HCT116 (cell line): ENCODE results near the gene SLC24A1. TPM values are rescaled to one million over a fixed set of nuclear protein-coding genes. Genes with fewer than 3 reads are reported as not detected.

Experiments
- ATAC-seq: fragments of 200-7000 bp; cut with Tn5 transposase; 2 replicates; pipeline ENCODE4 v1.9.1; 2020; ENCODE audit warnings: mild to moderate bottlenecking, moderate library complexity
- BruUV-seq: library from RNA; stranded (reverse); fragments of 400-500 nt; replicated peaks from 2 replicates; lab custom pipeline; 2021; lab: Mats Ljungman, UMichigan
- CTCF ChIA-PET: fragments of 300-600 bp; sonication (Branson Sonifier 250); formaldehyde crosslinking; loops from one replicate; lab custom pipeline; 2021; ENCODE audit warnings: antibody characterized with exemption; lab: Charles Lee
- POLR2A ChIA-PET: fragments of 300-600, 350-600 bp; sonication (Branson Sonifier 250); formaldehyde crosslinking; loops from one replicate; lab custom pipeline; 2021; ENCODE audit warnings: antibody characterized with exemption; lab: Charles Lee
- RAD21 ChIA-PET, 2 experiments: fragments of 300-600 bp; sonication (Branson Sonifier 250); formaldehyde crosslinking; loops; one replicate each; lab custom pipeline; 2023; ENCODE audit warnings: low total read pairs in 2 of 2; ENCODE audit not compliant: uncharacterized antibody in 2 of 2, unreplicated experiment in 2 of 2, low non-redundant PET in 1 of 2; lab: Charles Lee
- DNase-seq: peaks from one replicate; pipeline ENCODE4 v3.0.0-alpha.2; 2010; ENCODE audit warnings: low read depth, low spot score
- H2AFZ ChIP-seq: fragments of 200-600 bp; shearing (Covaris generic), sonication (generic); 2 replicates; pipeline ENCODE4 v1.6.1; 2017; ENCODE audit warnings: low read depth, mixed run types, mixed read lengths, antibody characterized with exemption, low read length; ENCODE audit not compliant: poor library complexity, severe bottlenecking
- H3K27ac ChIP-seq: 2 replicates; pipeline ENCODE4 v1.5.1; 2012; ENCODE audit warnings: low read depth, low read length
- H3K27me3 ChIP-seq: fragments of 200-600 bp; sonication (generic); 2 replicates; pipeline ENCODE4 v1.6.1; 2016; ENCODE audit warnings: mixed run types, low read length, mixed read lengths; ENCODE audit not compliant: insufficient read depth
- H3K36me3 ChIP-seq, 2 experiments: fragments of 200-500 bp in 1 of 2; fragments of 200-600 bp in 1 of 2; sonication (Bioruptor generic) in 1 of 2; sonication (generic) in 1 of 2; 2 replicates each; pipeline versions ENCODE4 v1.5.1 to v1.6.1; 2014 to 2016; ENCODE audit warnings: low read length in 2 of 2, inconsistent platforms in 1 of 2, mixed read lengths in 1 of 2, mixed run types in 1 of 2; ENCODE audit not compliant: insufficient read depth in 2 of 2, control insufficient read depth in 1 of 2
- H3K4me1 ChIP-seq, 2 experiments: fragments of 200-600 bp in 1 of 2; sonication (generic) in 1 of 2; 2 replicates each; pipeline versions ENCODE4 v1.5.1 to v1.6.1; 2012 to 2017; ENCODE audit warnings: low read length in 2 of 2, inconsistent platforms in 1 of 2, mild to moderate bottlenecking in 1 of 2, mixed read lengths in 1 of 2, mixed run types in 1 of 2, moderate library complexity in 1 of 2; ENCODE audit not compliant: insufficient read depth in 2 of 2, control insufficient read depth in 1 of 2
- H3K4me2 ChIP-seq: fragments of 200-600 bp; sonication (generic); 2 replicates; pipeline ENCODE4 v1.6.1; 2017; ENCODE audit warnings: mixed run types, low read length, mixed read lengths
- H3K4me3 ChIP-seq, 2 experiments: fragments of 200-600 bp in 1 of 2; sonication (generic) in 1 of 2; replicated peaks in 1 of 2; 2 replicates each; pipeline ENCODE4 v1.5.1; 2011 to 2016; ENCODE audit warnings: low read length in 2 of 2, control low read depth in 1 of 2, low read depth in 1 of 2, mild to moderate bottlenecking in 1 of 2, mixed read lengths in 1 of 2, mixed run types in 1 of 2
- H3K79me2 ChIP-seq: fragments of 200-600 bp; sonication (generic); 2 replicates; pipeline ENCODE4 v1.6.1; 2017; ENCODE audit warnings: mild to moderate bottlenecking, mixed run types, low read length, moderate library complexity, mixed read lengths; ENCODE audit not compliant: insufficient read depth
- H3K9ac ChIP-seq: fragments of 200-600 bp; sonication (generic); 2 replicates; pipeline ENCODE4 v1.6.1; 2016; ENCODE audit warnings: low read length, mixed read lengths
- H3K9me2 ChIP-seq: fragments of 200-600 bp; sonication (generic), shearing (Covaris generic); 2 replicates; pipeline ENCODE4 v1.6.1; 2017; ENCODE audit warnings: mixed run types, mild to moderate bottlenecking, moderate library complexity; ENCODE audit not compliant: insufficient read depth
- H3K9me3 ChIP-seq, 2 experiments: fragments of 200-500 bp in 1 of 2; fragments of 200-600 bp in 1 of 2; sonication (Bioruptor generic) in 1 of 2; sonication (generic) in 1 of 2; 2 replicates each; pipeline ENCODE4 v1.6.1; 2014 to 2017; ENCODE audit warnings: low read length in 2 of 2, mixed read lengths in 2 of 2, inconsistent platforms in 1 of 2, low read depth in 1 of 2, mild to moderate bottlenecking in 1 of 2, mixed run types in 1 of 2, moderate library complexity in 1 of 2; ENCODE audit not compliant: control insufficient read depth in 1 of 2, insufficient read depth in 1 of 2
- H4K20me1 ChIP-seq: fragments of 200-600 bp; sonication (generic), shearing (Covaris generic); 2 replicates; pipeline ENCODE4 v1.6.1; 2017; ENCODE audit warnings: mixed run types, mild to moderate bottlenecking, moderate library complexity; ENCODE audit not compliant: insufficient read depth
- CBX3 ChIP-seq: IDR thresholded peaks from 2 replicates; pipeline ENCODE4 v1.6.1; 2012; ENCODE audit warnings: low read depth
- CEBPB ChIP-seq: IDR thresholded peaks from 2 replicates; pipeline ENCODE4 v1.6.1; 2012; ENCODE audit warnings: low read depth
- CTCF ChIP-seq, 3 experiments: fragments of 200-600 bp in 1 of 3; sonication (generic) in 1 of 3; IDR thresholded peaks in 2 of 3; conservative IDR thresholded peaks in 1 of 3; 2 replicates each; pipeline ENCODE4 v1.5.1; 2012 to 2017; ENCODE audit warnings: low read depth in 2 of 3, low read length in 2 of 3, antibody characterized with exemption in 1 of 3, borderline replicate concordance in 1 of 3, control low read depth in 1 of 3, mild to moderate bottlenecking in 1 of 3, mixed read lengths in 1 of 3, mixed run types in 1 of 3, moderate library complexity in 1 of 3; ENCODE audit not compliant: insufficient read depth in 1 of 3
- EGR1 ChIP-seq: IDR thresholded peaks from 2 replicates; pipeline ENCODE4 v1.6.1; 2012; ENCODE audit warnings: low read depth
- ELF1 ChIP-seq: IDR thresholded peaks from 2 replicates; pipeline ENCODE4 v1.6.1; 2012; ENCODE audit warnings: low read depth, borderline replicate concordance
- EZH2 ChIP-seq: fragments of 200-600 bp; sonication (generic); IDR thresholded peaks from 2 replicates; pipeline ENCODE4 v1.6.1; 2017; ENCODE audit warnings: antibody characterized with exemption, mixed run types
- EZH2phosphoT487 ChIP-seq: fragments of 200-600 bp; IDR thresholded peaks from 2 replicates; pipeline ENCODE4 v1.6.1; 2018; ENCODE audit warnings: antibody characterized with exemption, borderline replicate concordance
- JUND ChIP-seq: IDR thresholded peaks from 2 replicates; pipeline ENCODE4 v1.6.1; 2012
- POLR2A ChIP-seq: IDR thresholded peaks from 2 replicates; pipeline ENCODE4 v1.7.0; 2011; ENCODE audit warnings: borderline replicate concordance; ENCODE audit not compliant: insufficient read depth, insufficient read length; ENCODE audit errors: extremely low read depth
- POLR2AphosphoS5 ChIP-seq: IDR thresholded peaks from 2 replicates; pipeline ENCODE4 v1.6.1; 2011; ENCODE audit warnings: mild to moderate bottlenecking, low read depth, low read length, moderate library complexity
- RAD21 ChIP-seq: IDR thresholded peaks from 2 replicates; pipeline ENCODE4 v1.6.1; 2012; ENCODE audit warnings: low read depth, mild to moderate bottlenecking
- SIN3A ChIP-seq: IDR thresholded peaks from 2 replicates; pipeline ENCODE4 v1.6.1; 2012; ENCODE audit warnings: low read depth
- SRF ChIP-seq: IDR thresholded peaks from 2 replicates; pipeline ENCODE4 v1.6.1; 2012; ENCODE audit warnings: low read depth
- TCF7L2 ChIP-seq: IDR thresholded peaks from 2 replicates; pipeline ENCODE4 v1.7.0; 2011; ENCODE audit warnings: borderline replicate concordance, inconsistent platforms; ENCODE audit not compliant: insufficient read depth, insufficient read length; ENCODE audit errors: extremely low read depth
- YY1 ChIP-seq: IDR thresholded peaks from 2 replicates; pipeline ENCODE4 v1.6.1; 2011; ENCODE audit warnings: low read length, low read depth, moderate library complexity, mild to moderate bottlenecking; ENCODE audit not compliant: insufficient replicate concordance; ENCODE audit errors: extremely low read depth
- ZFX ChIP-seq: fragments of 450-650 bp; IDR thresholded peaks from 2 replicates; pipeline ENCODE4 v1.6.1; 2017
- intact Hi-C: fragments of 100-400 bp; cut with micrococcal nuclease; formaldehyde crosslinking; loops from 2 replicates; pipeline ENCODE4 v1.10.0; 2022
- total RNA-seq: library from RNA; stranded (reverse); gene quantifications from one replicate; pipeline ENCODE4 v1.2.1, GENCODE V29; 2021; ENCODE audit not compliant: unreplicated experiment
- TF ChIP-seq, protein P1 (sequence below): IDR thresholded peaks from 2 replicates; pipeline ENCODE4 v1.6.1; 2011; ENCODE audit warnings: mild to moderate bottlenecking, low read length, moderate library complexity; ENCODE audit not compliant: insufficient replicate concordance; ENCODE audit errors: extremely low read depth
- TF ChIP-seq, protein P2 (sequence below): IDR thresholded peaks from 2 replicates; pipeline ENCODE4 v1.6.1; 2012

Gene SLC24A1
- total RNA-seq, 1 experiment from 2014 or later: 15.9 TPM

DNA sequence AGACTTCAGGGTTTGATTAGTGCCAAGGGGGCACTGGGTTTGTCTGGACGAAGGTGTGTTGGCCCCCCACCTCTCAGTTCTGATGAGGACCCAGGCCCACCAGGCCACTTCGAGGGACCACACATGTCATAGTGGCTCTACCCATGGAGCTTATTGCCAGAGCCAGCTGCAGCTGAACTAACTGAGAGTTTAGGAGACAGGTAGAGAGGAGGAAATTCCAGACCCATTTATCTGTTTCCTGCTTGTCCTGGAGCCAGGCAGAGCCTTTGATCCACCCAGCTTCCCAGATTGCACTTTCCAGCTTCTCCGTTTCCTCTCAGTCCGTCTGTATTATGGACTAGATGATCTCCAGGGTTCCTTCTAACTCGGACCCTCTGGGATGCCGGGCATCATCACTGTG lies 20.9 kb downstream of the SLC24A1 start (continued):
- TF ChIP-seq, protein P1, sequence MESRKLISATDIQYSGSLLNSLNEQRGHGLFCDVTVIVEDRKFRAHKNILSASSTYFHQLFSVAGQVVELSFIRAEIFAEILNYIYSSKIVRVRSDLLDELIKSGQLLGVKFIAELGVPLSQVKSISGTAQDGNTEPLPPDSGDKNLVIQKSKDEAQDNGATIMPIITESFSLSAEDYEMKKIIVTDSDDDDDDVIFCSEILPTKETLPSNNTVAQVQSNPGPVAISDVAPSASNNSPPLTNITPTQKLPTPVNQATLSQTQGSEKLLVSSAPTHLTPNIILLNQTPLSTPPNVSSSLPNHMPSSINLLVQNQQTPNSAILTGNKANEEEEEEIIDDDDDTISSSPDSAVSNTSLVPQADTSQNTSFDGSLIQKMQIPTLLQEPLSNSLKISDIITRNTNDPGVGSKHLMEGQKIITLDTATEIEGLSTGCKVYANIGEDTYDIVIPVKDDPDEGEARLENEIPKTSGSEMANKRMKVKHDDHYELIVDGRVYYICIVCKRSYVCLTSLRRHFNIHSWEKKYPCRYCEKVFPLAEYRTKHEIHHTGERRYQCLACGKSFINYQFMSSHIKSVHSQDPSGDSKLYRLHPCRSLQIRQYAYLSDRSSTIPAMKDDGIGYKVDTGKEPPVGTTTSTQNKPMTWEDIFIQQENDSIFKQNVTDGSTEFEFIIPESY: no peak

DNA sequence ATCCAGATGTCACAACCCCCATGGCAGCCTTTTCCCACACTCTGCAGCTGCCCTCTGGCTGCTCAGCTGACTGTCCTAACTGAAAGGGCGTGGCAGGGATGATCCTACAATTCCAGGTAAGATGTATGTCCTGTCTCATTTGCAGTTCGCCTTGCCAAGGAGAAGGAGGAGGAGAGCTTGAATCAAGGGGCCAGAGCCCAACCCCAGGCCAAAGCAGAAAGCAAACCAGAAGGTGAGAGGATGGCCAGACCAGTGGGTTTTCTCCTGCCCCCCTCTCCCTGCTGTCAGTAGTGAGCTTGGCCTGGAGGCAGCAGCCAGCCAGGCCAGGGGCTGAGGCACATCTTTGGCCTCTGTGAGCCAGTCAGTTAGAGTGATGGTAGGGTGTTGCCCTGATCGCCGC lies 22.5 kb downstream of the SLC24A1 start:
- CTCF ChIA-PET: no interaction called here
- POLR2A ChIA-PET: no interaction called here
- H3K36me3 ChIP-seq: no peaks in the 10 kb centered on the region
- no peak for TF ChIP-seq POLR2AphosphoS5
- TF ChIP-seq ZFX: no peak
- TF ChIP-seq, protein P2, sequence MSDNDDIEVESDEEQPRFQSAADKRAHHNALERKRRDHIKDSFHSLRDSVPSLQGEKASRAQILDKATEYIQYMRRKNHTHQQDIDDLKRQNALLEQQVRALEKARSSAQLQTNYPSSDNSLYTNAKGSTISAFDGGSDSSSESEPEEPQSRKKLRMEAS: no peak
- TF ChIP-seq CTCF (IDR thresholded peaks at IDR 0.05 in 2 of 3, conservative IDR thresholded peaks at IDR 0.05 in 1 of 3; ENCODE audit: borderline replicate concordance in 1 of 3, insufficient read depth in 1 of 3, low read depth in 2 of 3, low read length in 2 of 3): no peak
- no peak for TF ChIP-seq ELF1
- no peak for TF ChIP-seq EZH2
- TF ChIP-seq SIN3A: no peak
- no peak for TF ChIP-seq CBX3
- TF ChIP-seq RAD21: no peak
- TF ChIP-seq JUND: no peak
- TF ChIP-seq YY1: no peak
- TF ChIP-seq EZH2phosphoT487: no peak
- no peak for TF ChIP-seq EGR1
- no peak for TF ChIP-seq POLR2A
- TF ChIP-seq TCF7L2: no peak
- TF ChIP-seq, protein P1: no peak
- TF ChIP-seq SRF: no peak
- no peak for TF ChIP-seq CEBPB

More for the DNA sequence above, 22.5 kb downstream of the SLC24A1 start:
- no peak for ATAC-seq
- H3K27me3 ChIP-seq: no peaks in the 10 kb centered on the region
- no peaks in the 10 kb centered on the region for H3K9me3 ChIP-seq
- no peak overlapping the region for H3K9ac ChIP-seq
- no peak overlapping the region for H2AFZ ChIP-seq
- H3K9me2 ChIP-seq: no peaks in the 10 kb centered on the region
- H3K27ac ChIP-seq: no peak overlapping the region
- H3K4me3 ChIP-seq: no peak overlapping the region
- no TSS peak for BruUV-seq
- no peaks in the 10 kb centered on the region for H4K20me1 ChIP-seq
- RAD21 ChIA-PET: no interaction called here
- DNase-seq: no peak
- no peak overlapping the region for H3K4me2 ChIP-seq
- no peaks in the 10 kb centered on the region for H3K79me2 ChIP-seq
- intact Hi-C loops: no loop called here
- 0 out of 4 replicates have a peak, but pooled peaks cover 0 to 3% of the 10 kb centered on the region in 2 experiments for H3K4me1 ChIP-seq
